Measurements from ENCODE around the gene MORC4. TPM values are rescaled to one million over a fixed set of nuclear protein-coding genes. Genes with fewer than 3 reads are reported as not detected.

Gene MORC4
- total RNA-seq, 2 experiments from 2014 or later = 12.5 to 12.9 TPM

DNA sequence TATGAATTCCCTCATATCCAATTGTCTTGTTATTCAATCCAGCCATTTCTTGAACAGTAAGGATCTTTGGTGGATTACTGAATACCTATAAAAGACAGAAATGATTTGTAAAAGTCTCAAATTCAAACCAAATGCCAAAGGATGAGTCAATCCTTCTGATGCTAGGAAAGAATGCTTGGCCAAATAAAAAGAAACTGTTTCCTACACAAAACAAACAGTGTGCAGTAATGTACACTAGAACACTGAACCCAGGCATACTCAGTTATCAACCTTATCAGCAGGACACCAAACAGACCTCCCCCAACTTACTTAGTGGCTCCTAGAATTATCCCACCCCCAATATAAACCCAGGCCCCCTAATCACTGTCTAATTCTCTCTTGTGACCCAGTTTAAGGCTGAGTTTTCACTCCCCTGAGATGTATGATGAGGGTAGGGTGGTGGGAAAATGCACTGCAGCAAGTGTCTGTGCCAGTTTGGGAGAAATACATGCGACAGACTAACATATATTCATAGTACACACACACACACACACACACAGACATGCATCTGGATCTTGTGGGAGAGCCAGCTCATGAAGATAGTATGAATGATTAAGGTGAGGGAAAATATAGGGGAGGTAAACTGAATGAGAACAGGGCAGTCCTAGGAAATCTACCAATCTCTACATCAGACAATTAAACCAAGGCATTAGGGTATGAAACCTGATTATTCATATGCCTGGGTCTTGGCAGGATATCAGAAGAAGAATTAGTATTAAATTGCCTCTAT, 44.8 kb downstream of the MORC4 start:
- H3K4me3 ChIP-seq (ENCODE audit: low read length) = no peak overlapping the region
- Mint-ChIP-seq H3K4me1 (ENCODE audit: low read depth) (no peaks in the 10 kb centered on the region), H3K36me3 (ENCODE audit: low read depth) (peaks cover 44% of the 10 kb centered on the region), H3K27ac (no peak overlapping the region), H3K9me3 (no peaks in the 10 kb centered on the region), H3K27me3 (no peaks in the 10 kb centered on the region), H3K4me3 (no peak overlapping the region)
- DNase-seq = no peak
- H3K27me3 ChIP-seq (ENCODE audit: control insufficient read depth in 1 of 2, insufficient read depth in 2 of 2, low read length in 2 of 2) = no peaks in the 10 kb centered on the region
- ChIA-PET POLR2A (no interaction called here), CTCF (no interaction called here)
- TF ChIP-seq, protein P1, sequence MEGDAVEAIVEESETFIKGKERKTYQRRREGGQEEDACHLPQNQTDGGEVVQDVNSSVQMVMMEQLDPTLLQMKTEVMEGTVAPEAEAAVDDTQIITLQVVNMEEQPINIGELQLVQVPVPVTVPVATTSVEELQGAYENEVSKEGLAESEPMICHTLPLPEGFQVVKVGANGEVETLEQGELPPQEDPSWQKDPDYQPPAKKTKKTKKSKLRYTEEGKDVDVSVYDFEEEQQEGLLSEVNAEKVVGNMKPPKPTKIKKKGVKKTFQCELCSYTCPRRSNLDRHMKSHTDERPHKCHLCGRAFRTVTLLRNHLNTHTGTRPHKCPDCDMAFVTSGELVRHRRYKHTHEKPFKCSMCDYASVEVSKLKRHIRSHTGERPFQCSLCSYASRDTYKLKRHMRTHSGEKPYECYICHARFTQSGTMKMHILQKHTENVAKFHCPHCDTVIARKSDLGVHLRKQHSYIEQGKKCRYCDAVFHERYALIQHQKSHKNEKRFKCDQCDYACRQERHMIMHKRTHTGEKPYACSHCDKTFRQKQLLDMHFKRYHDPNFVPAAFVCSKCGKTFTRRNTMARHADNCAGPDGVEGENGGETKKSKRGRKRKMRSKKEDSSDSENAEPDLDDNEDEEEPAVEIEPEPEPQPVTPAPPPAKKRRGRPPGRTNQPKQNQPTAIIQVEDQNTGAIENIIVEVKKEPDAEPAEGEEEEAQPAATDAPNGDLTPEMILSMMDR (IDR thresholded peaks at IDR 0.05) = no peak
- ATAC-seq (ENCODE audit: poor library complexity) = no peak
- intact Hi-C loops (cut with DNase I, micrococcal nuclease) = no loop called here
- H3K9me3 ChIP-seq (ENCODE audit: control insufficient read depth in 1 of 2, insufficient read depth in 1 of 2, low read length in 2 of 2) = no peaks in the 10 kb centered on the region
- no peak overlapping the region for H3K27ac ChIP-seq (ENCODE audit: low read depth in 1 of 2, low read length in 2 of 2)
- H3K36me3 ChIP-seq (ENCODE audit: insufficient read depth, low read length) = peaks cover 9% of the 10 kb centered on the region
- H3K4me1 ChIP-seq (ENCODE audit: insufficient read depth, low read length) = no peaks in the 10 kb centered on the region

DNA sequence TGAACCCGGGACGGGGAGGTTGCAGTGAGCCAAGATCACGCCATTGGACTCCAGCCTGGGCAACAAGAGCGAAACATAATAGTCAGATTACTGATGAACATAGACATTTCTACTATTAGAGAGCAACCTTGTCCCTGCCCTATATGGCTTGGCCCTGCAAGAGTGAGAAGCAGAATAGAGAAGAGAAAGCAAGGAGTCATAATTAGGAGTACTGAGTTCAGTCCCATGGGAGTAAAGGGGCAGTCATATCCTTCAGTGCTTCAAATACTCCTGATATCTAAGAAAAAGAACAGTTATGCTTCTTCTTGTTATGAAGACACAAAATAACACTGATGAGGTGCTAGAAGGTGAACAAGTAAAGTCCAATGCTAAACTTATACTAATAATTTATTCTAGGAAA, 46.0 kb downstream of the MORC4 start:
- peaks cover 9% of the 10 kb centered on the region for H3K36me3 ChIP-seq (ENCODE audit: insufficient read depth, low read length)
- POLR2A ChIA-PET = no interaction called here
- Mint-ChIP-seq H3K36me3 (ENCODE audit: low read depth) (peaks cover 44% of the 10 kb centered on the region), H3K9me3 (no peaks in the 10 kb centered on the region), H3K27ac (no peak overlapping the region), H3K27me3 (no peaks in the 10 kb centered on the region), H3K4me1 (ENCODE audit: low read depth) (no peaks in the 10 kb centered on the region), H3K4me3 (no peak overlapping the region)
- no peak for ATAC-seq (ENCODE audit: poor library complexity)
- TF ChIP-seq, protein P1 (IDR thresholded peaks at IDR 0.05) = no peak
- CTCF ChIA-PET = no interaction called here
- intact Hi-C loops (cut with DNase I, micrococcal nuclease) = loop anchor here in 1 of 2 experiments (5.0 kb wide), 1 partner anchor 472 kb away; no protein-coding TSS in a partner anchor
- H3K4me3 ChIP-seq (ENCODE audit: low read length) = no peak overlapping the region
- no peak for DNase-seq
- no peaks in the 10 kb centered on the region for H3K9me3 ChIP-seq (ENCODE audit: control insufficient read depth in 1 of 2, insufficient read depth in 1 of 2, low read length in 2 of 2)
- no peak overlapping the region for H3K27ac ChIP-seq (ENCODE audit: low read depth in 1 of 2, low read length in 2 of 2)
- H3K27me3 ChIP-seq (ENCODE audit: control insufficient read depth in 1 of 2, insufficient read depth in 2 of 2, low read length in 2 of 2) = no peaks in the 10 kb centered on the region
- H3K4me1 ChIP-seq (ENCODE audit: insufficient read depth, low read length) = no peaks in the 10 kb centered on the region

DNA sequence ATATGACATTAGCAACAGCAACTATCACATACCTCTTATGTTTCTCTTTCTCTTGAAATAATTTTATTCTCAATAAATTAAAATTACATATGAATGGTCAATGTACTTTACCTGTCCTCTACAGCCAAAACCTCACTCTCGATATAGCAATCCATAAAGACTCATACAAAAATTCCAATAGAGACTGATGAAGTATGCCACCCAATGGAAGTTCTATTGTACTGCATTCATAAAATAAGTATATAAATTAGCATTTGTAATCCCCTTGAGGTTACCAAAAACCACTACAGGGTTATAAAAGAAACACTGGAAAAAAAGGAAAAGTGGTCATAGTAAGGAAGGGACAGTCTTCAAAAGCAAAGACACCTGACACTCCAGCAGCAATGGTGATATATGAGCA, 47.0 kb downstream of the MORC4 start:
- CTCF ChIA-PET = interaction anchor here (0.9 kb wide), 1 partner anchor 59 kb away, joined by 3 read pairs; no protein-coding TSS in a partner anchor
- no peaks in the 10 kb centered on the region for H3K4me1 Mint-ChIP-seq (ENCODE audit: low read depth)
- POLR2A ChIA-PET = no interaction called here
- no peaks in the 10 kb centered on the region for H3K27me3 Mint-ChIP-seq
- H3K36me3 Mint-ChIP-seq (ENCODE audit: low read depth) = peaks cover 43% of the 10 kb centered on the region
- no peaks in the 10 kb centered on the region for H3K9me3 ChIP-seq (ENCODE audit: control insufficient read depth in 1 of 2, insufficient read depth in 1 of 2, low read length in 2 of 2)
- TF ChIP-seq, protein P1 (IDR thresholded peaks at IDR 0.05) = peak; percentile 31
- no peaks in the 10 kb centered on the region for H3K4me1 ChIP-seq (ENCODE audit: insufficient read depth, low read length)
- peak in 3 of 14 experiments; percentile 2 to 7 (median 3) for DNase-seq
- H3K4me3 Mint-ChIP-seq = no peak overlapping the region
- no peak overlapping the region for H3K4me3 ChIP-seq (ENCODE audit: low read length)
- H3K36me3 ChIP-seq (ENCODE audit: insufficient read depth, low read length) = peaks cover 6% of the 10 kb centered on the region
- ATAC-seq (ENCODE audit: poor library complexity) = no peak
- intact Hi-C loops (cut with DNase I, micrococcal nuclease) = loop anchor here (1.0 to 5.0 kb wide), 3 partner anchors 55 to 471 kb away; no protein-coding TSS in a partner anchor
- H3K27ac Mint-ChIP-seq = no peak overlapping the region
- H3K27ac ChIP-seq (ENCODE audit: low read depth in 1 of 2, low read length in 2 of 2) = no peak overlapping the region
- H3K27me3 ChIP-seq (ENCODE audit: control insufficient read depth in 1 of 2, insufficient read depth in 2 of 2, low read length in 2 of 2) = no peaks in the 10 kb centered on the region
- H3K9me3 Mint-ChIP-seq = no peaks in the 10 kb centered on the region
